ENCODE measurements around the gene PROZ.

The PROZ gene

DNA sequence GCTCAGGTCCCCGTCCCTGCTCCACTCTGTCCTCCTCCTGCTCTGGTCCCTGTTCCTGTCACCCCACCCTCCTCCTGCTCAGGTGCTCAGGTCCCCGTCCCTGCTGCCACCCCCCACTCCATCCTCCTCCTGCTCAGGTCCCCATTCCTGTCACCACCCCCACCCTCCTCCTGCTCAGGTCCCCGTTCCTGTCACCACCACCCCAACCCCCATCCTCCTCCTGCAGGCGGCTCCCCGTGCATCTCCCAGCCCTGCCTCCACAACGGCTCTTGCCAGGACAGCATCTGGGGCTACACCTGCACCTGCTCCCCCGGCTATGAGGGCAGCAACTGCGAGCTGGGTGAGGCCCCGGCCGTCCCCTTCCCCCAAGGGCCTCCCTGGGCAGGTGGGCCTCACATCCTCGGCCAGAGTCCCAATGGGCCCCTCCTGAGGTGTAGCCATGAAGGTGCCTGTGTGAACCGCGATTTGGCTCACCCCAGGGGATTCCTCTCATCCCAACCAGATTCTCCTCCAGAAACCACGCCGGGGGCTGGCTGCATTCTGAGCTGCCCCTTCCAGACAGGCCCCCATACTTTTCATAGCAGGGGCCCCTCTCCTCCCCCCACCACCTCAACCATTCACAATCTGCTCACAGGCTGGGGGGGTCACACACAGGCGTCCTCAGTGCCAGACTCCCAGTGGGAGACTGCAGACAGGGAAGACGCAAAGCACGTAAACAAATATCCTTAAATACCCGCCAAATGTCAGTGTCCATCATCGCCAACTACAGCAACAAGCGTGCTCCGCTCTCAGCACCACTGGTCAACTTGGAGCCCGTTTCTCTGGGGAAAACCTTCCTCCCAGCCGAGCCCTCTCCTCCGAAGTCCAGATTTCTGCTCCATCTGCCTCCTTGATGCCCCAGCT lies 4.6 kb downstream of the PROZ start:
- no peak for DNase-seq (ENCODE audit: extremely low read depth, low read depth)
- TF ChIP-seq, protein P1, sequence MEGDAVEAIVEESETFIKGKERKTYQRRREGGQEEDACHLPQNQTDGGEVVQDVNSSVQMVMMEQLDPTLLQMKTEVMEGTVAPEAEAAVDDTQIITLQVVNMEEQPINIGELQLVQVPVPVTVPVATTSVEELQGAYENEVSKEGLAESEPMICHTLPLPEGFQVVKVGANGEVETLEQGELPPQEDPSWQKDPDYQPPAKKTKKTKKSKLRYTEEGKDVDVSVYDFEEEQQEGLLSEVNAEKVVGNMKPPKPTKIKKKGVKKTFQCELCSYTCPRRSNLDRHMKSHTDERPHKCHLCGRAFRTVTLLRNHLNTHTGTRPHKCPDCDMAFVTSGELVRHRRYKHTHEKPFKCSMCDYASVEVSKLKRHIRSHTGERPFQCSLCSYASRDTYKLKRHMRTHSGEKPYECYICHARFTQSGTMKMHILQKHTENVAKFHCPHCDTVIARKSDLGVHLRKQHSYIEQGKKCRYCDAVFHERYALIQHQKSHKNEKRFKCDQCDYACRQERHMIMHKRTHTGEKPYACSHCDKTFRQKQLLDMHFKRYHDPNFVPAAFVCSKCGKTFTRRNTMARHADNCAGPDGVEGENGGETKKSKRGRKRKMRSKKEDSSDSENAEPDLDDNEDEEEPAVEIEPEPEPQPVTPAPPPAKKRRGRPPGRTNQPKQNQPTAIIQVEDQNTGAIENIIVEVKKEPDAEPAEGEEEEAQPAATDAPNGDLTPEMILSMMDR (IDR thresholded peaks at IDR 0.05; ENCODE audit: low read depth, low read length): no peak

DNA sequence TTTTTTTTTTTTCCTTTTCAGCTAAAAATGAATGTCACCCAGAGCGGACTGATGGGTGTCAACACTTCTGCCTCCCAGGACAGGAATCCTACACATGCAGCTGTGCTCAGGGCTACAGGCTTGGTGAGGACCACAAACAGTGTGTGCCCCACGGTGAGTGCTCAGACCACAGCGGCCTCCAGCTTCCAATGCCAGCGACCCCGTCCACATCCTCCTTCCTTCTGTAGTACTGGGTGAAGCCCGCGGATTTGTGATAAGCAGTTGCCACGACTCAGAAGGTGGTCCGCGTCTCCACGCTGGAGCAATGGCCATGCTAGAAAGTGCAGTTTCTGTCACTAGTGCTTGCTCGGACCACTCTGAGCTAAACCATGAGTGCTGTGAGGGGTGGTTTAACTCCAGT lies 6.0 kb downstream of the PROZ start:
- TF ChIP-seq, protein P1 (IDR thresholded peaks at IDR 0.05; ENCODE audit: low read depth, low read length): no peak
- no peak for DNase-seq (ENCODE audit: extremely low read depth, low read depth)

DNA sequence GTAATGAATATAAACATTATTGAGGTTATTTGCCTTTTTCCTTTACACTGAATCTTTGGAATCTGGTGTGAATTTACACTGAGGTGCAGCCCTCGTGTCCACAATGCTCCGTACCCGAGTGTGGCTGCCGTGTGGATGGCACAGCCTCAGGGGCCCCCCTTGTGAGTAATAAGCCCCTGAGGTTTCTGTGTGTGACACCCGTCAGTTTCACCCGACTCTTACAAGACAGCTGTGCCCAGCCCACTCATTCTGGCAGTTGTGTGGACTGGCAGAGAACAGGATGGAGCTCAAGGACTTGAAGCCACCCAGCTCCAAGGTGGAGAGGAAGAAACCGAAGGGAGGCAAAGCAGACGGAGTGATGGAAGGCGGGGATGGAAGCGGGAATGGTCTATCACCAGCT lies 7.8 kb downstream of the PROZ start:
- TF ChIP-seq, protein P1 (IDR thresholded peaks at IDR 0.05; ENCODE audit: low read depth, low read length): no peak
- no peak for DNase-seq (ENCODE audit: extremely low read depth, low read depth)

DNA sequence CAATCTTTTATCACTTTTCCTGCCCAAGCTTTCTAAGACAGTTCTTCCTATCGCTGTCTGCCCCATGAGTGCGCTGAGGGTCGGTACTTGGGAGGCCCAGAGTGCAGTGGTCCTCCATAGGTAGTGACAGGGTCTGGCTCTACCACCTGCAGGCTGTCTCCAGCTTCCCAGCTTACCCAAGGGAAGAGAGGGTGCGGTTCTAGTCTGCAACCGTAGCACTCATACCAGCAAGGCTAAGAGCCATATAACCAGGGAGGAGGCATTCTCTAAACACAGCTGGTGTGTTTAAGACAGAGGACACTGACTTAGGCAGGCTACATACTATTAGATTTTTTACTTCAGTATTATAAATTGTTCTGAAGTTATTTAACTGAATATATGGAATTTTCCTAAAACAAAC lies 8.2 kb downstream of the PROZ start:
- TF ChIP-seq, protein P1 (IDR thresholded peaks at IDR 0.05; ENCODE audit: low read depth, low read length): no peak
- DNase-seq (ENCODE audit: extremely low read depth, low read depth): no peak

DNA sequence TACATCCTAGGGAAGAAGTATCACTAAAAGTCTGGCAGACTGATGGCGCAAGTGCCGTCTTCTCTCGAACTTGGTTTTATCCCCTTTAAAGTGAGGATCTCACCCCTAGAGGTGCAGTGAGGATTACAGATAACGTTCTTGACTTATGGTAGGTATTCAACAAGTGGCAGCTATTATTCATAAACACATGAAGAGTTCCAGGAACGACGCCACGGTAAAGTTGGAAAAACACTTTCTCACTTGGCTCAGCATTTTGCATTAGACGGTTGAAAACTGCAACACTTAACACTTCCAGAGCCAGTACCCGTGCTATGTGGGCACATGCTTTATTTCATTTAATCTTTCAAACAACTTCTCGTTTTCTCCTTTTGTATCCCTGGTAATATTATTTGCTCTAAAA lies 8.7 kb downstream of the PROZ start:
- TF ChIP-seq, protein P1 (IDR thresholded peaks at IDR 0.05; ENCODE audit: low read depth, low read length): no peak

DNA sequence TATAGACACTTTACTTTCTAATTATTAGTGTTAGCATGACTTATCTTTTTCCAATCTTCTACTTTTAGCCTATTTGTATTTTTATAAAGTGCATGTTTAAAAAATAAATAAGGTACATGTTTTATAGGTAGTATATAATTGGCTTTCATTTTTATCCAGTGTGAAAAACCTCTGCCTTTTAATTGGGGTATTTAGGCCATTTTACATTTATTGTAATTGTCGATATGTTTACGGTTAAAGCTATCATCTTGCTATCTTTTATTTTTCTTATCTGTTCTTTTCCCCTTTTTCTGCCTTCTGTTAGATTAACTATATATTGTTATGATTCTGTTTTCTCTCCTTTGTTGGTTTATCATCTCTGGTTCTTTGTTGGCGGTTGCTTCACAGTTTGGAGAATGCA lies 9.1 kb downstream of the PROZ start:
- DNase-seq (ENCODE audit: extremely low read depth, low read depth): no peak
- TF ChIP-seq, protein P1 (IDR thresholded peaks at IDR 0.05; ENCODE audit: low read depth, low read length): no peak

More for the DNA sequence above, 8.7 kb downstream of the PROZ start:
- no peak for DNase-seq (ENCODE audit: extremely low read depth, low read depth)

DNA sequence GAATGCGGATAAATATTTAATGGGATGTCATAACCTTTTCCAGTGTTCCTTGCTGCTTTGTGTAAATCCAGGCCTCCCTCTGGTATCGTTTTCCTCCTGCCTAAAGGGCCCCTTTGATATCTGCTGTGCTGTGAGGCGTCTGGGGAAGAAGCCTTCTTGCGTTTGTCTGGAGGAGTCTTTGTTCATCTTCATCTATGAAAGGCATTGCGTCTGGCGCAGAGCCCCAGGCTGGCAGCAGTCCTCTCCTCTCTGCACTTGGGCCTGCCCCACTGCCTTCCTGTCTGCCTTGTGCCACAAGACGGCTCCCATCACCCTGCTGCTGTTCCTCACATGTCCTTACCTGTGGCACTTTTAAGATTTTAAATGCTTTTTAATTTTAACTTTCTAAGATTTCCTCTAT lies 9.8 kb downstream of the PROZ start:
- no peak for DNase-seq (ENCODE audit: extremely low read depth, low read depth)
- TF ChIP-seq, protein P1 (IDR thresholded peaks at IDR 0.05; ENCODE audit: low read depth, low read length): no peak
